Hepatic stellate cell (primary cell): ENCODE data around the gene ZNF628.

Experiments
- DNase-seq: peaks from one replicate; pipeline ENCODE4 v3.0.0; 2011; ENCODE audit warnings: low spot score

The ZNF628 gene

DNA sequence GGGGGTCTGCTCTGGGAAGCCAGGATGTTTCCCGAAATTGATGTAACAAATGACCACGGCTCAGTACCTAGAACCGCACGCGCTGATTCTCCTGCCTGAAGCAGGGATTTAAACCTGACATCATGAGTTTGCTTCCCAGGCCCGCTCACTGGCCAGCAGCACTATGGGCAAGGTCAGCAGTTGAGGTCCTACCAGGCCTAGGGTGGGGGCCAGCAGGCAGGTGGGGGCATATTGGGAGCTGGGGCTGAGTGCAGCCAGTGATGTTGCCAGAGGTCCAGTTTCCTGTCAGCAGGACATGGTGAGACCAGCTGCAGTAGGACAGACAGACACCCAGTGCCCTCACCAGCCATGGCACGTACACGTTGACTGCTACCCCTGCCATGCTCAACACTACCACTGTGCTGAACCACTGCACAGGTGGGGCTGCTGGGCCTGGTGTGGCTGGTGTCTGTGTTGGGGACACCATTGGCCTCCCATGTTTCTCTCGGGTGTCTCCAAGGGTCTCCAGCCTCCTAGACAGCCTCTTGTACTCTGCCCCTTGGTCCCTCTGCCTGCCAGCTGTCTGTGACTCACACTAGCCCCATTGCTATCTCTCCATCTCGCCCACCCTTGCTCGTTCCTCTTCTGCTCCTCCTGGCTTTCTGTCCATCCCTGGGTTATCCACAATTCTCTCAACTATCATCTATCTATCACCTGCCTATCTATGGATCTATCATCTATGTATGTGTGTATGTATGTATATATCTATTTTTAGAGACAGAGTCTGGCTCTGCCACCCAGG, 10.8 kb upstream of the ZNF628 start:
- no peak for DNase-seq

DNA sequence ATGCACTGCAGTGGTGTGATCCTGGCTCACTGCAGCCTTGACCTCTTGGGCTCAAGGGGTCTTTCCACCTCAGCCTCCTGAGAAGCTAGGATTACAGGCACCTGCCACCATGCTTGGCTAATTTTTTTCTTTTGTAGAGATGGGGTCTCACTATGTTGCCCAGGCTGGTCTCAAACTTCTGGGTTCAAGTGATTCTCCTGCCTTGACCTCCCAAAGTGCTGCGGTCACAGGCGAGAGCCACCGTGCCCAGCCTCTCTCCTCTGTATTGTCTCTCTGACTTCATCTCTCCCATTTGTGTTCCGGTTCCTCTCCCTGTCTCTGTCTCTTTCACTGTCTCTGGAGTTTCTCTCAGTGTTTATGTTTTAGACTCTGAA, 10.2 kb upstream of the ZNF628 start:
- no peak for DNase-seq

DNA sequence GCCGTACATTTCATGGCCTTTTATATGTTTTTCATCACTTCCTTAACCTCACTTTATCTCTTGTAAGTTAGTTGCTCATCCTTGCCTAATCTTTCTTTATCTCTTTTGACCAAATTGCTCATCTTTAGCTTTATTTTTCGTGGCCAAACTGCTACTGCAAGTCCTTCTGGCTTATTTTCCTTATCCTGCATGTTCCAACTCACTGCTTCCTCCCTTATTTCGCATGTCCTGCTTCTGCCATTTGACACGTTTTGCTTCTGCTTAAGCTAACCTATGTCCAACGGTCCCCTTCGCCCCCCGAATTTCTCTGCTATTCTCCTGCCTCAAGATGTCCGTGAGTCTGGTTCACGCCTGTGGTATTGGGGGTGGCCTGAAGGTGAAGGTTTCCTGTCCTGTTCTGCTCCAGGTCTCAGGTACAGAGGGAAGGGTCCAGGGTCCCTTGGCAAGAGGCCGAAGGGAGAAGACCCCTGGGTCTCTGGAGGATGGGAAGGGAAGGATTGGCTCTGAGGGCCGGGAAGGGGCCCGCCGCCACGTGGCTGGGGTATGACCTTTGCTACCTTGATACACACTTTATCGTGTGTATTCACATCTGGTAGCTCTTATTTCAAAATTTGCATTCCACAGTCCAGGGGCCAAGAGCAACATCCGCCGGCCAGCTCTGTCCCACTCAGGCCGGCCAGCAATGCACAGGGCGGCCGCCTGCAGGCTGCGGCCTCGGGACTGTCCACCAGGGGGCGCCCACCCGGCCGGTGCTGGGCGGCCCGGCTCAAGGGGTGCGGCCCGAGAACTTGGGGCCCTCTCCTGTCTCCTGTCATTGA, 9.0 kb upstream of the ZNF628 start:
- peak; percentile 87 for DNase-seq

DNA sequence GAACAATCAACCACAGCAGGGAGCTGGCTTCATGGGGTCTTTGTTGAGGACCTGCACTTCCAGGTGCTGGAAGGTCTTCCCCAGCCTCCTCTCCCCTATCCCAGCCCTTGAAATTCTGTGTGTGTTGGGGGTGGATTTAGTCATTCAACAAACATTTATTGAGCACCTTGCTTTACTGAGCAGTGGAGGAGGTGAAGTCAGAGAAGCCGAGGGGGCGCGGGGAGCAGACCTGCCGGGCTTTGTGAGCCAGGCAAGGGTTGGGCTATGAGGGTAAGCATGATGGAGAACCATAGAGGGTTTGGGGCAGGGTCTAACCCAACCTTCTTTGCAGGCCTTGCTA, 8.4 kb upstream of the ZNF628 start:
- no peak for DNase-seq

DNA sequence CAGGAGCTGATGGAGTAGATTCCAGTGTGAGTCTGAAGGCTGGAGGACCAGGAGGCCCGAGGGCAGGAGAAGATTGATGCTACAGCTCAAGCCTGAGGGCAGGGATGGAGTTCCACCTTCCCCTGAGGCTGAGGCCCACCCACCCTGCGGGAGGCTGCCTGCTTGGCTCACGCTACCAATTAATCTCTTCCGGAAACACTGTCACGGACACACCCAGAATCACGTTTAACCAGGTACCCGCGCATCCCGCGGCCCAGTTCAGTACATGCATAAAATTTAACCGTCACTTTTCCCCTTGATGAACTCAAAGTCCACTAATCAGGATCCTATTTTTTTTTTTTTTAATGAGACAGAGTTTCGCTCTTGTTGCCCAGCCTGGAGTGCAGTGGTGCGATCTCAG, 5.2 kb upstream of the ZNF628 start:
- DNase-seq, result no peak

DNA sequence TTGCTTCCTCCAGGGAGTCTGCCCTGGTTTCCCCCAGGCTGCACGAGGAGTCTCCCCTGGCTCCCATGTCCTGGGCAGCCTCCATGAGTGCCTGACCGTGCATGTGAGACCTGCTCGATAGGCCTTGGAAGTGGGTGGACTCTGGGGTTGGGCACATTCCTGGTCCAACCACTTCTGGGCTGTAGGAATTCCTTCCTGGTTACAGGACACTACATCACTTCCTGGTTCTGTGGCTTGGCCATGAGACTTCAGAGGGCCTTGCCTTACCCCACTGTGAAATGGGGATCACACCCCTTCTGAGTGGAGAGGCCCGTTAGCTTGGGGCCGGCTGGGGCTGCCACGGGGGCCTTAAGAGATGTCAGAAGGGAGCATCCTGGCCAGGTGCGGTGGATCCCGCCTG, 4.0 kb upstream of the ZNF628 start:
- peak; percentile 83 for DNase-seq

DNA sequence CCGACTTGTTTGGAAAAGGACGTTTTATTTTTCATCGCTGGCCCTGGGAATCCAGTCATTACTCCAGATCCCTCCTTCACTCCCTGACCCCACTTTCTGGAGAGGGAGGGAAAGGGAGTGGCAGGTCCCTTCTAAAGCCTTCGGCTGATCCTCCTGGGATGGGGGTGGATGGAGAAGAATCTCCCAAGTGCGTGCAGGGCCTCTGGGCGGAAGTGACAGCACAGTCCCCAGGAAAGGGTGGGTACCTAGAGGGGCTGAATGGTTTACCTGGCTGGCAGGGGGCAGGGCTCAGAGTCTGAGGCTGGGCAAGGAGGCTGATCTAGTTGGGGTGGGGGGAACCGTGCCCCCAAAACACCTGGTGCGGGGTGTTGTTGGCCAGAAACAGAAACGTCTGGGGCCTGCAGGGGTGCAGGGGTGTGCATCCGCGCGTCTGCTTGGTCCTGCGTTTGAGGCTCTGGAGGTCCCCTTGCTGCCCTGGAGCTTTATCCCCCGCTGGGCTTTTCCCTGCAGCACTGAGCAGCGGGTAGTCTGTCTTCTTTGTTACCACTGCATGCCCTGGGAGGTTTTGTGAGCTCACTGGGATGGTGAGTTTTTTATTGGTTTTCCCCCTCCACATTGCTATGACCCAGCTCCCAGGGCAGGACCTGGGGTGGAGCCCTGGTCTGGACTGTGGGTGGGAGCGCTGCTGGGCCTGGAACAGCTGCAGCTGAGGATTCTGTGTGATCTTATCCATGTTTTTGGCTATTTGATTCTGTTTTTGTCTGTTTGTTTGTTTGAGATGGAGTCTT, 3.0 kb upstream of the ZNF628 start:
- no peak for DNase-seq

DNA sequence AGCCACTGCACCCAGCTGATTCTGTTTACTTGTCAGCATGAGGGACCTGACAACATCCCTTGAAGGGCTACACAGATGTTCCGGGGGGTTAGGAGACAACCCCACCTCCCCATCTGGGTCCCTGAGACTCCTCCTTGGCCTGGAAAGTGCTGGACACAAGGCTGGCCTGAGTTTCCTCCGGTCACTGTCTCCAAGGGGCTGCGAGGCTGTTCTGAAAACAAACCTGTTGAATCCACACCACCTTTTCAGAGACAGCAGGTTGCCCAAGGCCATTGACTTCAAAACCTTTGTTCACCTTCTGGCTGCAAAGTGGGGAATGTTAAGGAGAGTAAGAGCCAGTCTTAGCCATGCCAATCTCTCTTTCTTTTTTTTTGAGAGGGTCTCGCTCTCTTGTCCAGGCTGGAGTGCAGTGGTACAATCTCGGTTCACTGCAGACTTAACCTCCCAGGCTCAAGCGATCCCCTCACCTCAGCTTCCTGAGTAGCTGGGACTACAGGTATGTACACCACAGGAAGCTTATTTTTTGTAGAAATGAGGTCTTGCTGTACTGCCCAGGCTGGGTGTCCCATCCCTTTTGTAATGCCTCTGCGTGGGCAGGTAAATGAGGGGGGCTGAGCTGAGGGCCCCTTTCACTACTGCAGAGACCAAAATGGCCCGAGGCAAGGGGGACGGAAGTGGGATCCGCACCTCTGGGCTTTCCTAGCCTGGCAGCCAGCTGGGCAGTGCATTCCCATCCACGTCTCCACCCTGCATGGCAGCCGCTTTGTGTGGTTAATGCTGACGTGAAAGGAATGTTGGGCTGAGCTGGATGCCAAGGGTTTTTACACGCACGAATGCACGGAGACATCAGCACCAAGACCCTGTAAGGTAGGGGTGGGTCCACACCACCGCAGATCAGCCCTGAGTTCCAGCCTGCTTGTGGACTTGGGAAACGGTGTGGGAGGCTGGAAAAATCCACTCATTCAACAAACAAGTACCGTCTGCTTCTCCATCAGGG, 1.9 kb upstream of the ZNF628 start:
- no peak for DNase-seq

DNA sequence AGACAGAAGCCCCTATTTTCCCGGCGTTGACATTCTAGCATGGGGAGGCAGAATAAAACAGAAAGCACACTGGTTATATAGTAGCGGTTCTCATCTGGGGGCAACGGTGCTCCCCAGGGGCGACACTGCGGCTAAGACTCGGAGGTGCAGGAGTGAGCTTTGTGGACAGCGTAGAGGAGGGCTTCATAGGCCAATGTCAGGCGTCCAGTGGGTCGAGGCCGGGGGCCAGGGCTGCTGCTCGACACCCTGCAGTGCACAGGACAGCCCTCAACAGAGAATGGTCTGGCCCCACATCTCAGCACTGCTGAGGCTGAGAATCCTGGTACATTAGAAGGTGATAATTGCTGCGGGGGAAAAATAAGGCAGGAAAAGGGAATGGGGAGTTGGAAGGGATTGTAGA, 1.5 kb downstream of the ZNF628 start:
- DNase-seq, result no peak

DNA sequence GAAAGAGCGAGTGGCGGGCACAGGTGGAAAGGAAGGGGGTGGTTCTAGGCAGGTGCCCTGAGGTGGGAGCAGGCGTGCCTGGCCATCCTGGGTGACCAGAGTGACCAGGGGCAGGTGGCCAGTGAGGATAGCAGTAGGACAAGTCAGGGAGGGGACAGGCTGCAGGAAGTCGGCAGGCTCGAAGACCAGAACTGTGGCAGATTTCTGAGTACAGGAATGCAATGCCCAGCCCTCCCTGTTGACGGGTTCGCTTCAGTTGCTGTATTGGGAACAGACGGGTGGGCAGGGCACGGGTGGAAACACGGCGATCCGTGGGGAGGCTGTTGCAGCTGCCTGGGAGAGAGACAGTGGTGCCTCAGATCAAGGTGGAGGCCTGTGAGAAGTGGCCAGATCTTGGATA, 1.9 kb downstream of the ZNF628 start:
- DNase-seq, result no peak

DNA sequence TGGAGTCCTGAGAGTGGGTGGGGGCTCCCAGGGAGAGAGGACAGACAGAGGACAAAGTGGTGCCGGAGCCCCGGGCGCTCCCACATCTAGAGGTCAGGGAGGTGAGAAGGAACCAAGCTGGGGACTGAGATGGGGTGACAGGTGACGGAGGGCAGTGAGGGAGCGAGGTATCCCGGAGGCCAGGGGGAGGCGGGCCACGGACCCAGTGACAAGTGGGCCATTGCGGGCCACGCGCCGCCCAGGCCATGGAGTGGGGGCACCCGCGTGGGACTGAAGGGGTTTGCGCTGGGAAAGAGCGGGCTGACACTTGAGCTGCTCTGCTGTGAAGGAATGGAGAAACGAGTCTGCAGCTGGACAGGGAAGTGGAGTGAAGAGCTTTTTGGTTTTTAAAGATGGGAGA, 2.6 kb downstream of the ZNF628 start:
- DNase-seq, result no peak

DNA sequence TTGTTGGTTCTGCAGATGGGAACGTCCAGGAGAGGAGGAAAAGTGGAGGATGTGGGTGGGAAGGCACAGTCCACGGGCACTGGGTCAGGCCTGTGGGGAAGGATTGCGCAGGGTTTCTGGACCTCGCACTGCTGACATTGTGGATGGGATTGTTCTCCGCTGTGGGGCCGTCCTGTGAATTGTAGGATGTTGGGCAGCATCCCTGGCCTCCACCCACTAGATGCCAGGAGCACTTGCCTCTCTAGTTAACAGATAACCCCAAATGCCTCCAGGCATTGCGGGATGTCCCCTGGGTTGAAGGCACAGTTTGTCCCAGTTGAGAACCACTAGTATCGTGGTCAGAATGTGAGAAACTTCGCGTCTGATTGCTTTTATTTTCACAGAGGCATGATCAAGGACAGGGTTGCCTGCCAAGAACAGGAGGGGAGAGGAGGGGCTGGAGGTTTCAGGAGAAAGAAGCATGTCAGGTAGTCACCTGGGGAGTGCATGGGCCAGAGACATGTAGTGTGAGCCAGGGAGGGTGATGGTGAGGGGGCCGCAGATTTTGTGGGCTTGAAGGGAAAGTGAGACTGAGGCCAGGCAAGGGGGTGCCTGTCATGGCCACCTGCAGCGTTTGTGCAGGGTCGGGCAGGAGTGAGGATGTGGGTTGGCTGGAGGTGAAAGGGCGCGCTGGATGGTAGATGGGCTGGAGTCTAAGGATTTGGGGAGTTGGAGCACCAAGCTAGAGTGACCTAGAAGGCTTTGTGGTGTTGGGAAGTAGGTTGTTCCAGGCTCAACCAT, 3.2 kb downstream of the ZNF628 start:
- DNase-seq, result no peak

DNA sequence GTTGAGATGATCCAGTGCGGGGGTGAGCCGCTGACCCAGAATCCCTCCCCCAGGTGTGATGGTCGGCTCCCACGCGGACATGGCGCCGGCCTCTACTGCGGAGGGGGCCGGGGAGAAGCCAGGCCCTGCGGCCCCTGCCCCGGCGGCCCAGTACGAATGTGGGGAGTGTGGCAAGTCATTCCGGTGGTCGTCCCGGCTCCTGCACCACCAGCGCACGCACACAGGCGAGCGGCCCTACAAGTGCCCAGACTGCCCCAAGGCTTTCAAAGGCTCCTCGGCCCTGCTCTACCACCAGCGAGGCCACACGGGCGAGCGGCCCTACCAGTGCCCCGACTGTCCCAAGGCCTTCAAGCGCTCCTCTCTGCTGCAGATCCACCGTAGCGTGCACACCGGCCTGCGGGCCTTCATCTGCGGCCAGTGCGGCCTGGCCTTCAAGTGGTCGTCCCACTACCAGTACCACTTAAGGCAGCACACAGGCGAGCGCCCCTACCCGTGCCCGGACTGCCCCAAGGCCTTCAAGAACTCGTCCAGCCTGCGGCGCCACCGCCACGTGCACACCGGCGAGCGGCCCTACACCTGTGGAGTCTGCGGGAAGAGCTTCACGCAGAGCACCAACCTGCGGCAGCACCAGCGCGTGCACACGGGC, 4.9 kb downstream of the ZNF628 start:
- DNase-seq, result no peak

DNA sequence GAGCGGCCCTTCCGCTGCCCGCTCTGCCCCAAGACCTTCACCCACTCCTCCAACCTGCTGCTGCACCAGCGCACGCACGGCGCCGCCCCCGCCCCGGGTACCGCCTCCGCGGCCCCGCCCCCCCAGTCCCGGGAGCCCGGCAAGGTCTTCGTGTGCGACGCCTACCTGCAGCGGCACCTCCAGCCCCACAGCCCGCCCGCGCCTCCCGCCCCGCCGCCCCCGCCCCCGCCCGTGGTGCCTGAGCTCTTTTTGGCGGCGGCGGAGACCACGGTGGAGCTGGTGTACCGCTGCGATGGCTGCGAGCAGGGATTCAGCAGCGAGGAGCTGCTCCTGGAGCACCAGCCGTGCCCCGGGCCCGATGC, 5.4 kb downstream of the ZNF628 start:
- DNase-seq, result no peak

DNA sequence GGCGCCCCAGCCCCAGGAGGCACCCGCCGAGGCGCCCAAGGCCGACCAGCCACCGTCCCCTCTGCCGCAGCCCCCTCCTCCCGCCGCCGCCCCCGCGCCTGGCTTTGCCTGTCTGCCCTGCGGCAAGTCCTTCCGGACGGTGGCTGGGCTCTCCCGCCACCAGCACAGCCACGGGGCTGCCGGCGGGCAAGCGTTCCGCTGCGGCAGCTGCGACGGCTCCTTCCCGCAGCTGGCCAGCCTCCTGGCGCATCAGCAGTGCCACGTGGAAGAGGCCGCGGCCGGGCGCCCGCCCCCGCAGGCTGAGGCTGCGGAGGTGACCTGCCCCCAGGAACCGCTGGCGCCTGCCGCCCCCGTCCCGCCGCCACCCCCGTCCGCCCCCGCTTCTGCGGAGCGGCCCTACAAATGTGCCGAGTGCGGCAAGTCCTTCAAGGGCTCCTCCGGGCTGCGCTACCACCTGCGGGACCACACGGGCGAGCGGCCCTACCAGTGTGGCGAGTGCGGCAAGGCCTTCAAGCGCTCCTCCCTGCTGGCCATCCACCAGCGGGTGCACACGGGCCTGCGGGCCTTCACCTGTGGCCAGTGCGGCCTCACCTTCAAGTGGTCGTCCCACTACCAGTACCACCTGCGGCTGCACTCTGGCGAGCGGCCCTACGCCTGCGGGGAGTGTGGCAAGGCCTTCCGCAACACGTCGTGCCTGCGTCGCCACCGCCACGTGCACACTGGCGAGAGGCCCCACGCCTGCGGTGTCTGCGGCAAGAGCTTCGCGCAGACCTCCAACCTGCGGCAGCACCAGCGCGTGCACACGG, 5.9 kb downstream of the ZNF628 start:
- DNase-seq, result no peak

DNA sequence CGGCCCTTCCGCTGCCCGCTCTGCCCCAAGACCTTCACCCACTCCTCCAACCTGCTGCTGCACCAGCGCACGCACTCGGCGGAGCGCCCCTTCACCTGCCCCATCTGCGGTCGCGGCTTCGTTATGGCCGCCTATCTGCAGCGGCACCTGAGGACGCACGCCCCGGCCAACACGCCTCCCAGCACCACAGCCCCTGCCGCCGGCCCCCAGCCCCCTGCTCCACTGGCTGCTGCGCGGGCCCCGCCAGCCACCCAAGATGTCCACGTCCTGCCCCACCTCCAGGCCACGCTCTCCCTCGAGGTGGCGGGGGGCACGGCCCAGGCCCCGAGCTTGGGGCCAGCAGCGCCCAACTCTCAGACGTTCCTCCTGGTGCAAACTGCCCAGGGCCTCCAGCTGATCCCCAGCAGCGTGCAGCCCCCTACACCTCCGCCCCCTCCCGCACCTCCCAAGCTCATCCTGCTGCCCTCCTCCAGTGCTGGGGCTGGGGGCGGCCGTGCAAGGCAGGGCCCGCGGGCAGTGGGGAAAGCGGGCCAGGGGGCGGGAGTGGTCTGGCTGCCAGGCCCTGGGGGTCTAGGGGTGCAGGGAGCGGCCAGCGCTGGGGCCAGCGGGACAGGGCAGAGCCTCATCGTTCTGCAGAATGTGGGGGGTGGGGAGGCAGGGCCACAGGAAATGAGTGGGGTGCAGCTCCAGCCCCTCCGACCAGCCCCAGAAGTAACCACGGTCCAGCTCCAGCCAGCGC, 6.7 kb downstream of the ZNF628 start:
- DNase-seq, result no peak

DNA sequence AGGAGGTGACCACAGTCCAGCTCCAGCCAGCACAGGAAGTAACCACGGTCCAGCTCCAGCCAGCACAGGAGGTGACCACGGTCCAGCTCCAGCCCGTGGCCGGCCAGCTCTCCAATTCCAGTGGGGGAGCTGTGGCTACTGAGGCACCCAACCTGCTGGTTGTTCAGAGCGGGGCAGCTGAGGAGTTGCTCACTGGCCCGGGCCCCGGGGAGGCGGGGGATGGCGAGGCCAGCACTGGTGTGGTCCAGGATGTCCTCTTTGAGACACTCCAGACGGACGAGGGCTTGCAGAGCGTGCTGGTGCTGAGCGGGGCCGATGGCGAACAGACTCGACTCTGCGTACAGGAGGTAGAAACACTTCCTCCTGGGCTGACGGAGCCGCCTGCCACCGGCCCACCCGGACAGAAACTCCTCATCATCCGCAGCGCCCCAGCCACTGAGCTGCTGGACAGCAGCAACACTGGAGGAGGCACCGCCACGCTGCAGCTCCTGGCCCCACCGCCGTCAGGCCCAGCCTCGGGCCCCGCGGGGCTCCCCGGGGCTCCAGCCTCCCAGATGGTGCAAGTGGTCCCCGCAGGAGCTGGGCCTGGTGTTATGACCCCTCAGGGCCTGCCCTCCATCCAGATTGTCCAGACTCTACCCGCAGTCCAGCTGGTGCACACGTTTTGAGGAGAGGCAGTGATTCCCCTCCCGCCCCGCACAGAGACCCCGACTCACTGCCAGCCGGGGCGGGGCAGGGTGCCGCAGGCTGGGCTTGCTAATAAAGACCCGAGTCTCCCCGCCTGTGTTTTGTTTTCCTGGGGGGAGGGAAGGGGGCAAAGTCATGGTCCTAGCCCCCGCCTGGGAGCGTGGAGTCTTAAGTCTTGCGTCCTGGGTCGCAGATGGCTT, 7.5 kb downstream of the ZNF628 start:
- no peak for DNase-seq
